Stimulated activated CD8-positive, alpha-beta memory T cell treated with anti-CD3 and anti-CD28 coated beads, Interleukin-7, amount 100 ng/mL, for 24 hours (primary cell): ENCODE data around the gene PPP2R5C.
A peak's percentile ranks its signal among the peaks of the same experiment; 100 is the strongest.

Experiments used
- DNase-seq: peaks from one replicate; pipeline ENCODE4 v3.0.0-alpha.2; 2020; ENCODE audit warnings: low read depth

PPP2R5C gene

GRCh38 chr14:101917413-101918017, 156.0 kb downstream of the PPP2R5C start:
- DNase-seq: no peak

GRCh38 chr14:101918065-101918989, 156.8 kb downstream of the PPP2R5C start:
- no peak for DNase-seq

DNA sequence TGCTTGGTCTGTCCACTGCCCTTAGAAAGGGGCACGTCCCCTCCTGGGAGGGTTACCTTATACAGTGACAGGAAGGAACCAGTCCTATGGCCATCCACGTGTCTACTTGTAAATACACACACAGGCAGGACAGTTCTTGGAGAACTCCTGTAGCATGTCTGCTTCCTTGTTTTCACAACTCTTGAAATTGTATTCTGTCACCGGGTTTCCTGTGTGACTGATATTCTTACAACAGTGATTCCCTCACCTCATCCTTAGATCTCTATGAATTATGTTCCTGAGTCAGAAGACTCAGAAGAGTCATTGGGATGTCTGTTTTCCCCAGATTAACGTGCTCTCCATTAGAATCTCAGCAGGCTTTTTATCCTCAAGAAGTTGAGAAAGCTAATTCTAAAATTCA, 158.8 kb downstream of the PPP2R5C start:
- no peak for DNase-seq

- DNase-seq: no peak
These were observed 161.4 kb downstream of the PPP2R5C start for GRCh38 chr14:101922866-101923265.

DNA sequence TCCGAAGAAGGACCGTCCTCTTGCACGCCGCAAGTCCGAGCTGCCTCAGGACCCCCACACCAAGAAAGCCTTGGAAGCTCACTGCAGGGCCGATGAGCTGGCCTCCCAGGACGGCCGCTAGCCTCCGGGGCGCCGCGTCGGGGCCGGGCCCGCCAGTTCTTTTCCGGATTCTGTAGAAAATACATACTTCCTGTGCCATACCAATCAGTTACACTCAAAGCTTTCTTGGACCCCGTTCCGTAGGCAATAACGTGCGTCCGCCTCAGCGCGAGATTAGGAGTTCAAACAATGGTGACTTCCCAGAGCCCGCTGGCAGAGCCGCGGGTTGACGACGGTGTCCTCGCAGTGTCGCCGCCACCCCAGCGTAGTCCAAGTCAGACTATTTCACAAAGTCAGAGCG, 163.6 kb downstream of the PPP2R5C start:
- no peak for DNase-seq

- DNase-seq: no peak
These were observed 164.6 kb downstream of the PPP2R5C start for GRCh38 chr14:101926085-101926484.

DNA sequence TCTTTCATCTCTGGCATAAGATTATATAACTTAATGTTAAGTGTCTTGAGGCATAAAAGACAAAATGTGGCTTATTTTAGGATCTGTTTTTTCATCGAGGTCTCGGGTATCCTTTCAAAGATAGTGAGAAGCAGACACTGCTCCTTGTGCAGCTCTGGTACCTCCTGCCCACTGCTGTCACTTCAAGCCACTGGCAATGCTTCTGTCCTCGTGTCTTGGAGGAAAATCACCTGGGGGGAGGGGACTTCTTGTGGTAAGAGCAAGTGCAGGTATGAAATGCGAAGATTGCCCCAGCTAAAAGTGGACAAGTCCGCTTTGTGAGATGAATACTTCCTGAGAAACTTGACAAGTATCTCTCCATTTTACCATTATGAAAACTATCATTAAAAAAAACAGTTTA, 165.1 kb downstream of the PPP2R5C start:
- no peak for DNase-seq

GRCh38 chr14:101927859-101928258, 166.3 kb downstream of the PPP2R5C start:
- DNase-seq: no peak

DNA sequence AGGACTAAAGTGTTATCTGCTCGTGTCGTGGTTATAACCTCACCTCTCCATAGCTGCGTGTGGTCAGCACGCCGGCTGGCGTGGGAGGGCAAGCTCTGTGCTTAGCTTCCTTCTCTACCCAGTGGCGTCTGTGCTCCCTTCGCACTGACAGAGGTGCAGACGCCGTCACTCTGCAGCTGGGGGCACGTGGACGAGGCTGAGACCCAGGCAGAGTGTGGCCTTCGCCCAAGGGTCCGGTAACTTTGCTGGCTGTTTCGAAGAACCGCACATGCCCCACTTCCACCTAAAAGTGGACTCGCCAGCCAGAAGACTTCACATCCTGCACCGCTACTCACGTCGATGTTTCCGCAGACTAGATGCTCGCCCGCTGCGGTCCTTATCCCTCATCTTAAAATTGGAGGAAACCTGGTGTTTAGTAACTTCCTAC, 166.9 kb downstream of the PPP2R5C start:
- no peak for DNase-seq

GRCh38 chr14:101929096-101929495, 167.6 kb downstream of the PPP2R5C start:
- DNase-seq: no peak

- no peak for DNase-seq
These were observed 168.4 kb downstream of the PPP2R5C start for GRCh38 chr14:101929946-101930345.

GRCh38 chr14:101932673-101933072, 171.2 kb downstream of the PPP2R5C start:
- DNase-seq: no peak

DNA sequence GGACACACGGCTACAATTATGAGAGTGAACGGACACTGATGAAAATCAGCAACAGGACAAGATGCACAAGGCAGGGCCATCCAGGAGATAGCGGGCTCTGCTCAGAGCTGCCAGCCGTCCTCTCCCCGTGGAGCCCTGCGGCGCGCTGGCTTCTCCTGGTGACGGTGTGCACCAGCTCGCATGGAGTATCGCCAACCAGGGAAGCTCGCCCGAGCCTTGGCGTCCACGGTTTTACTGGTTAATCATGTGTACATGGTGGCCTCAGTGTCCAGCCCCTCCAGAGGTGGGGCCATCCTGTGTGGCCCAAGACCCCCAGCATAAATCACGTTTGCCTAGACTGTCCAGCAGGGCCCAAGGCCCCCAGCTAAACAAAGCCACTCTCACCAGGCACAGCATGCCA, 171.7 kb downstream of the PPP2R5C start:
- DNase-seq: no peak

DNA sequence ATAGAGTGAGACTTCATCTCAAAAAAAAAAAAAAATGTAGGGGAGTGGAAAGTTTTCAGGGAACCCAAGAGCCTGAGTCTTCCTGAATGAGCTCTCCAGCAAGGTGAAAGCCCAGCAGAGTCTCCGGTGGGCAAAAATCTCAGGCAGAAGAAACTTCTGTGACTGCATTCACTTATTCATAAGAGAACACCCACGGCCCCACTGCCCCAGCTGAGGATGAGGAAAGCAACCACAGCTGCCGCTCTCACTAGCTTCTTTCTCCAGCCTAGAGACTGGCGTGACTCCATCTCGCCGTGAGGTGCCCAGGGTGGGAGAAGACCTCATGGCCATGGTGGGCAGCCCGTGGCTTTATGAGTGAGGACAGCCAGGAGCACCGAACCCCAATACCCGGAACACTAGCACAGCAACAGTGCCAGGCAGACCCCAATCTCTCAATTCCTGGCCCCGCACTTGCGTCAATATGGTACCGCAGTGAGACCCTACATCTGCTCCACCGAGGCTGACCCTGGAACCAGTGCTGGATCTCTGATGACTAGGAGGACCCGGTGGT, 173.2 kb downstream of the PPP2R5C start:
- no peak for DNase-seq

GRCh38 chr14:101937926-101938767, 176.6 kb downstream of the PPP2R5C start:
- DNase-seq: no peak

- no peak for DNase-seq
These were observed 178.2 kb downstream of the PPP2R5C start for GRCh38 chr14:101939646-101940170.

- no peak for DNase-seq
These were observed 182.9 kb downstream of the PPP2R5C start for GRCh38 chr14:101944451-101944850.

DNA sequence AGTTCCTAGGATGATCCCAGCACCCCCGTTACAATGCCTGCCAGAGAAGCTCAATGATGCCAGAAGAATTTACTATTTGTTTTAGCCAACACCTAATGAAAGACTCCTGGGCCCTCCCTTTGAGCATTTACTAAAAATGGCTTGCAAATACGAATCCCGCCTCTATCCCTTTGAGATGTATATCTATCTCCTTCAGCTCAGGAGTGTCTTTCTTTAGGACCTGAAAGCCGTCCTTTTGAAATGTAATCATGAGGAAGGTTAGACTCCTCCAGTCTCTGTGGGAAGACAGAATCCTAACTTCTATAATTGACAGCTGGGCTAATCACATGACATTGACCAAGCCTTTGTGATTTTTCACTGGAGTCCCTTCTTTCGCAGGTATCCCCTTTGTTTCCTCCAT, 183.7 kb downstream of the PPP2R5C start:
- no peak for DNase-seq

- no peak for DNase-seq
These were observed 186.0 kb downstream of the PPP2R5C start for GRCh38 chr14:101947577-101947903.

DNA sequence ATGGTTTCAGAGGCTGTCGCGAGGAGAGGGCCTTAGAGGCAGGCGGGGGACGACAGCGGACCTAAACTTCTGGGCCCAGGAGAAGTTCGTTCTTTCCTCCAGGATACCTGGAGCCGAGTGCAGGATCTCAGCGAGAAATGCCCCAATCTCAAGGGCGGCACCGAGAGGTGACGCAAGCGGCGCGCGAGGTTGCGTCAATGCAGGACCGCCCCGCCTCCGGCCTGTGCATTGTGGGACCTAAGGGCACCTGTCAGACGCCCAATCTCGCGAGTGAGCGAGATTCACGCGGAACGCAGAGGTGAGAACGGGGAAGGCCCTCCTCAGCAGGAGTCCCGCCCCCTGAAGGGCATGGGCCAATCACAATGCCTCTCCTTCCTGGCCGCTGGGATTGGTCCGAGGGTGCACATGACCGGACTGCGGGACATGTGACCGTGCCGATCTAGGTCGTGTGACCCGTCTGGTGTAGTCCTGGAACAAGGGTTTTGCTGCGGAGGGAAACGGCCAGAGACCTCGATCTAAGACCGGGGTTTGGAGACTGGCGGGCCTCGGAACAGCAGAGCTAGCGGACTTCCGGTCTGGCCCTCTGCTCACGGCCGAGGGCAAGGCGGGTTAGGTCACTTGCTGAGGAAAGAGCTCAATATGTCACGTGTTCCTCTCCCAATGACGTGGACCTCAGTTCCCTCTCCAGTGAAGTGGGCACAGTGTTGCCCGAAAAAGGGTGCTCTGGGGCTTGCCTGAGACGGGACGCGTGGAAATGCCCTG, 186.6 kb downstream of the PPP2R5C start:
- peak; percentile 99 for DNase-seq

DNA sequence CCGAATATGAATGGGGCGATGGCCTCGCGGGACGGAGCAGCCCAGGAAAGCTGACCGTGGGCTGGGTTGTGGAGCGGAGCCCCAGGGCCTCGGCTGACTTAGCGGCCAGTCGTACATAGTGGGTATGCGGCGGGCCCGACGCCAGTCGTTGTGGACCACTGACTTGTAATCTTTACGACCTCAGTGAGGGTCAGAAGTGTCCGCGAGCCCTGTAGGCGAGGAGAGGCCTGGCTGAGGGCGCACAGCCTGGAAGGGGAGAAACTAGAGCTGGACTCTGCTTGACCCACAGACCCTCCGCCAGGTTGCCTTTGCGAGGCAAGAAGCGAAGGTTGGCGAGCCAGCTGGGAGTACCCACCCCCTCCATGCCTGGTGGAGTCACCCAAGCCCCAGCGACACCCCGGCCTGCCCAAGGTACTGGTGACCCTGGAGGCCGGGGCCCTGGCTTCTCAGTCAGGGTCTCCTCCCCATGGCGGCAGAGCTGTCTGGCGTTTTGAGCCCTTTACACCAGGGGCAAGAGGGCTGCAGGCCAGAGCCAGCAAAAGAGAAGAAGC, 187.2 kb downstream of the PPP2R5C start:
- DNase-seq: no peak
